GM19452 (cell line): ENCODE data around the gene HNRNPU.

ENCODE experiments used
- ATAC-seq: cut with Tn5 transposase; IDR thresholded peaks from one replicate; pipeline ENCODE4 v1.9.1; 2021; ENCODE audit not compliant: unreplicated experiment

Gene HNRNPU

DNA sequence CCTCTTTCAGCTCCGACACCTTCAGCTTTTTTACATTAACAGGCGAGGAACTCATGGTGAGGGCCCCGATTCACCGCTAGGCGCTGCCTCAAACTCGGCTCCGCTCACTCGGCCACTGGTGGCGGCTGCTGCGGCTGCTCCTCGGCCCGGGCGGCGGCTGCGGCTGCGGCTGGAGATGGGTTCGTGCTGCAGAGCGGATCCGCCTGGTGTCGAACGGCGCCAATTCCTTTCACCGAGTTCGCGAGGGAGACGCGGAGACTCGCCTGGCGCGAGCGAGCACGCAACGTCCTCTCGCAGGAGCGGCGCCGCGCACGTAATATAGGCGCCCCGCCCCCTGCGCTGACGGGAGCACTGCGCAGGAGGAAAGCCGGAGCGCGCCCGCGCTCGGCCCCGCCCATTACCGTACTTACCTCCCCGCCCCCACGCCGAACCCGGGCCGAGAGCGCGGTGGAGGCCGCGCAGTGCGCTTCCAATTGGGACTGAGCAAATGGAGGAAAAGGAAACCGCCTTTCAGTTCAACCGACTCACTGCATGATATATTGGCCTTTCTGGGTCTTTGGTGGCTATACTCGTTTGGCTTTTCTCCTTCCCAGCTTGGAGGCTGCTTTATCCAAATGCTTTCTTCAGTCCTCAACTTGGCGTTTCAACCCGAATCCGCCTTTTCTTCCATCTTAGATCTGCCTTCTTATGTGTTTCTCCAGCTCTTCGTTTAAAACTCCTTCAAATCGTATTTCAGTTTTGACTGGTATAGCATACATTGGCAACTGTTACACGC, at the start of gene HNRNPU:
HNRNPU (minus strand) TSS at position 291 of the 775 bp plus-strand sequence; CDS start at position 55, 236 bp downstream.
- ATAC-seq = peak; percentile 65

DNA sequence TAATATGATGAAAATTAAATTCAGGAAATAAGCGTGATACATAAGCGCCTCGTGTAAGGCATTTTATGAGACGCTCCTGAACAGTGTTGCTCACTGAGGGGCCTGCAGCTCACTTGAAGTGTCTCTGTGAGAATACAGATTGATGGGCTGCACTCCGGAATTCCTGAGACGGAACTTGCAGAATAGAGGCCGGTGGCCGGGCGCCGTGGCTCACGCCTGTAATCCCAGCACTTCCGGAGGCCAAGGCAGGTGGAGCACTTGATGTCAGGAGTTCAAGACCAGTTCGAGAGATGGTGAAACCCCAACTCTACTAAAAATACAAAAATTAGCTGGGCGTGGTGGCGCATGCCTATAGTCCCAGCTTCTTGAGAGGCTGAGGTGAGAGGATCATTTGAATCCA, 49.5 kb upstream of the HNRNPU start:
- no peak for ATAC-seq

DNA sequence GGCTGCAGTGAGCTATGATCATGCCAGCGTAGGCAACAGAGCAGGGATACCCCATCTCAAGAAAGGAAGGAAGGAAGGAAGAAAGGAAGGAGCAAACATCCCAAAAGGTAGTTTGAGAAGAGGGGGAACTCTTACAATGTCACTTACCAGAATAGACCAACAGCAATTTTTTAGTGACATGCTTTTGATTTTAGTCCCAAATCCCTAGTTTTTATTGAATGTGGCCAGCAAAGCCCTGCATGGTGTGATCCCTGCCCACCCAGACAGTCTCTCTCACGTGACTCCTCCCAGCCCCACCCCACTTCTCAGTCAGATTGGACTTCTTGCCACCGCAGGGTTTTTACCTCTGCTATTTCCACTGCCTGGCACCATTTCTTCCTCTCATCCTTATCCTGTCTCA, 39.8 kb upstream of the HNRNPU start:
- no peak for ATAC-seq

DNA sequence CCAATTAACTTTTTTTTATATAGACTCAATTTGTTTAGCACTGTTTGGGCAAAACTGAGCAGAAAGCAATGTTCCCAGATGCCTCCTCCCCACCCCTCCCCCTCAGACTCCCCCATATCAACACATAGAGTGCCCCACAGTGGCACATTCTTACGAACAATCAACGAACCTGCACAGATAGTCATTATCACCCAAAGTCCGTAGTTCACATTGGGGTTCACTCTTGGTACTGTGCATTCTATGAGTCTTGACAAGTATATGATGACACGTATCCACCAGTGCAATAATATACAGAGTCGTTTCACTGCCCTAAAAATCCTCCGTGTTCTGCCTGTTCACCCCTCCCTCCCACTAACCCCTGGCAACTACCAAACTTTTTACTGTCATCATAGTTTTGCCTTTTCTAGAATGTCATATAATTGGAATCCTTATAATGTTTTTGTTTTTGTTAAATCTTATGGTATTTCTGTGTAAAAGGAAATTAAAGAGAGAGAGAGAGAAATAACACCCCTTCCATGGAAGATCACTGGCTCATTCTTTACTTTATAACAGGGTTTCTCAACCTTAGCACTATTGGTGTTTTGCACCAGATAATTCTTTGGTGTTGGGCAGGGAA, 37.2 kb upstream of the HNRNPU start:
- ATAC-seq = no peak

DNA sequence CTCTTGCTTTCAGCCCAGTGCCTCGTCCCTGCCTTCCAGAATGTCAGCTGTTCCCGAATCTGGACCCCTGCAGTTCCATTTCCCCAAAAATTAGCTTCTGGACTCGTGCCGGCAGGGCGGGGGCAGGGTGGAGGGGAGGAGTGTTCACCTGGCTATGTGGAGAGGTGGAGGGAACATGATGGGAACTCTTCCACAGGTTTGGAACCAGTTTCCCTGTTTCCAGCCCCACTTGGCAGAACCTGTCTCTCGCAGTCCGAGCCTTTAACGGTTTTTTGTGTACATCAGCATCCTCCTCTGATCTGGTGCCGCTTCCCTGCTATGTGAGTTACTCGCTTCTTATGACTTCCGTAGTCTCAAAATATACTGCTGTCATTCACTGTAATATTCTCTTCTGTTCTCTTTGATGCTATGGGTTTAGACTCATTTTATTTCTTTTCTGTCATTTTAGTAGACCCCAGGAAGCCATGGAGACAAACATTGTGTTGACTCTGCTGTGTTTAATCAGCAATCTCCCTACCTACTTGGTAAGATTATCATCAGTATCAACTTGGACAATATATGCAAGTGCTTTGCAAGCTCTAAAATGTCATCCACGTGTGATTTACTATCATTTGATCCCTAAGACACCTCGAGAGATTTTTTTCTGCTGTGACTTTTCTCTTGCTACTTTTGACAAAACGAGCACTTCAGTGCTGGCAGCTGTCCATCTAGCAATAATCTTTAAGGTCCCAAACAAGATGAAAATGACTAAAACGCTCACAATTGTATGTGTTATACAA, 33.3 kb upstream of the HNRNPU start:
- no peak for ATAC-seq

DNA sequence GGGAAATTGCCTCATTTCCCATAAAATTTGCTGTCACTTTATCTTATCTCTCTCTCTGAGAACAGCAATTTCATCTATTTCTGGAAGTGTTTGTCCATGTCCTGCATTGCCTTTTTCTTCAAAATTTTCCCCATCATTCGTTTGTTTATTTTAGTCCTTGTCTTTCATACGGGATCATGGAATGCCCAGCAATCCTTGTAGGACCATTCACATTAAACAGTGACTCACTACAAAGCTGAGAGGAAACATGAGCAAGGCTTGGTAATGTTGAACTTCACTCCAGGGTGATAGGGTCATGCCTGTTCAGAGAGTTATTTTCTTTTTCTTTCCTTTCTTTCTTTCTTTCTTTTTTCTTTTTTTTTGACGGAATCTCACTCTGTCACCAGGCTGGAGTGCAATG, 32.2 kb upstream of the HNRNPU start:
- no peak for ATAC-seq

DNA sequence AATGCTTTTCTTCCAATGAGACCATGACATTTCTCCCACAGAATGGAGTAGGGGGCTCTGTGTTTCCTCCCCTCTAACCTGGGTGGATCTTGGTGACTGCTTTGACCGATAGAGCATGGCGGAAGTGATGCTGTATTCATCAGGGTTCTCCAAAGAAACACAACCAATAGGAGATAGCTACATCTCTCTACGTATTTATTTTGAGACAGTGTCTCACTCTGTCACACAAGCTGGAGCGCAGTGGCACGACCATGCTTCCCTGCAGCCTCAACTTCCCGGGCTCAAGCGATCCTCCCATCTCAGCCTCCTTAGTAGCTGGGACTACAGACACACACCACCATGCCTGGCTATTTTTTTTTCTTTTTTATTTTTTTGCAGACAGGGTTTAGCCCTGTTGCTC, 29.5 kb upstream of the HNRNPU start:
- no peak for ATAC-seq

DNA sequence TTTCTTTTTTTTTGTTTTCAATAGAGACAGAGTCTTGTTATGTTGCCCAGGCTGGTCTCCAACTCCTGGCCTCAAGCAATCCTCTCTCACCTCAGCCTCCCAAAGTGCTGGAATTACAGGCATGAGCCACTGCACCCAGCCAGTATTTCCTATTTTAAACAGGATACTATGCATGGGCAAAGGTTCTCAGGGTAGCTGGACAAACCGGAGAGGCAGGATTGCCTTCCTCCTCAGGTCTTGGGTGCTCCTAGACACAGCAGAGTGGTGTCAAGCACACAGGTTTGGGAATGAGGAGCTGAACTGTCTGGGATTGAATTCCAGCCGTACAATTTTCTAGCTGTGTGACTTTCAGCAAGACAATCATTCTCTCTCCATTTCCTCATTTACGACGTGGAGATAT, 22.9 kb upstream of the HNRNPU start:
- ATAC-seq = no peak

DNA sequence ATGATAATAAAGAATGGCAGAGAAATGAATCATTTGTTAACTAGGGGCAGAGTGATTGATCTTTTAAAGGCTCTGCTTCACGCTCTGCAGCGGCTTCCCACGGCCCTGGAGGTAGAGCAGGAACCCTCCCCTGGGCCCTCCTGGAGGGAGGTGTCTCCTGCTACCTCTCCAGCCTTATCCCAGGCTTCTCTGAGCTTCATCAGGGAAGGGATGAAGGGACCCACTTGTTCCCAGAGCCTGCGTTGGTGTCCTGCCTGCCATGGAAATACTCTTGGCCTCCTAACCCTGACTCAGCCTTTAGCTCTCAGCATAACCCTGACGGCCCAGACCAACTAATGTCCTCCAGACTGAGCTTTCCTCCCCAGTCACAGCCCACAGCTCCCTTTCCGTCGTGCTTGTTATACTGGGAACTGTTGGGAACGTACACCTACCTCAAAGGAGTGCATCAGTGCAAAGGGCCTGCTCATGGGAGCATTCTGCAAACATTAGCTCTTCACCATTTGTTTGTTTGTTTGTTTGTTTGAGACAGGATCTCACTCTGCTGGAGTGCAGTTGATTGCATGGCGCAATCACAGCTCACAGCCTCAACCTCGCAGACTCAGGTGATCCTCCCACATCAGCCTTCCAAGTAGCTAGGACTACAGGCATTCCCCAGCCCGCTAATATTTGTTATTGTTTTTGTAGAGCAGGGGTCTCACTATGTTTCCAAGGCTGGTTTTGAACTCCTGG, 17.4 kb upstream of the HNRNPU start:
- no peak for ATAC-seq

DNA sequence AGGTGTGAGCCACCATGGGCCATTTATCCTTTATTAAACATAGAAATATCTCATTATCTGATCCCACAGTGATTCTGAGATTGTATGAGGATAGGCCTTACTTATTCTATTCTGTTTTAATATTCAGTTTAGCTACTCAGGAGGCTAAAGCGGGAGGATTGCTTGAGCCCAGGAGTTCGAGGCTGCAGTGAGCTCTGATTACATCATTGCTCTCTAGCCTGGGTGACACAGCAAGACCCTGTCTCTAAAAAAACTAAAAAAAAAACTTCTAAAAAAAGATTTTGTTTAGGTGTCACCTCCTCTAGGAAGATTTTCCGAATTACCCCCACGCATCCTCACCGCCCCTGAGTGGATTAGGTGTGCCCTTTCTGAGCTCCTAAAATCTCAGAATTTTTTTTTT, 14.3 kb upstream of the HNRNPU start:
- ATAC-seq = no peak

DNA sequence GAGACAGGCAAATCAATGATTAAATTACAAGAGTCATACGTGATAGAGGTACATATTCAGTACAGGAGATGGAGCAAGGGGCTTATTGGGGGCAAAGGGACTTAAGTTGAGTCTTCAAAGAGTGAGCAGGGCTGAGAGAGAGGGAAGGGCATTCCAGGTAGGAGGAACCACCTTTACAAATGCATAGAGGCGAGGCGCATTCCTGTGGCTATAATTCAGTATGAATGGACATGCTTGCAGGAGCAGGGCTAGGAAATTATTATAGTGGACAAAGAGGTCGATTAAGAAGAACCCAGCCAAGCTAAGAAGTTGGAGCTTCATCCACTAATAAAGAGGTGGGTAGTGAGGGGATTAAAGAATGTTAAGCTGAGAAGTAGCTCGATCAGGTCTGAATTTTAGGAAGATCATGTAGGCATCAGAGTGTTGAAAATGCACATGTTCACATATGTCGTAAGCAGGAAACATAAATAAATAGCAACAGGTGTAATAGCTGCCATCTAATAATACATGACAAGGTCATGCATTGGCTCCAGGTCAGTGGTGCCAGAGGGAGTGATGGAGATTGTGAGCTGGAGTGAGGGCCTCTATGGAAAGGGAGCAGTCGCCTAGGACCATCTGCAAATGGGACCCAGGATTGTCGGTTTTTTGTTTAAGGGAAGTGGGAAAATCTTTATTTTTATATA, 12.0 kb upstream of the HNRNPU start:
- no peak for ATAC-seq

DNA sequence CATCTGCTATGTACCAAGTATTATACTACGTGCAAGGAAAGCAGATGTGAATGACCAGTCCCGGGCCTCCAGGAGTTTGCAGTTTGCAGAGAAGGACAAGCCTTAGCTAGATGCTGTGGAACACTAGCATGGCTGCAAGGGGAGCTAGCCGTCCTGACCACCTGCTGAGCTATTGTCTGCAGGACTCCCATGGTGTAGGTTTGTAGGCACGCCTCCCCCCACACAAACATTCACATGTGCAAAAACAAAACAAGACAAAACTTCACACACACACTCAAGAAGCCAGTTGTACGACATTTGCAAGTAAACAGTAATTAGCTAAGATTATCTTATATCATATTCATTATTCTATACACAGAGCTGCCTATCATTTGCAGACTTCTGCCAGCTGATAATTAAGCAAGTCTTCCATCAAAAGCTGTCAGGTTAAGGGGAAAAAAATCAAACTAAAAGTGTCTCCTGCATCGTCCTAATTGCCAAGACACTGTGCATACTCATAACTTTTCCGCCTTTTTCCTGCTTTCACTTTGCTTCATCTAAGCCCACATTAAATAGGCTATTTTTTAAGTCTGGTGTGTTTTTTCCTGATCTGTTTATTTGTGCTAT, 10.7 kb upstream of the HNRNPU start:
- ATAC-seq = no peak

DNA sequence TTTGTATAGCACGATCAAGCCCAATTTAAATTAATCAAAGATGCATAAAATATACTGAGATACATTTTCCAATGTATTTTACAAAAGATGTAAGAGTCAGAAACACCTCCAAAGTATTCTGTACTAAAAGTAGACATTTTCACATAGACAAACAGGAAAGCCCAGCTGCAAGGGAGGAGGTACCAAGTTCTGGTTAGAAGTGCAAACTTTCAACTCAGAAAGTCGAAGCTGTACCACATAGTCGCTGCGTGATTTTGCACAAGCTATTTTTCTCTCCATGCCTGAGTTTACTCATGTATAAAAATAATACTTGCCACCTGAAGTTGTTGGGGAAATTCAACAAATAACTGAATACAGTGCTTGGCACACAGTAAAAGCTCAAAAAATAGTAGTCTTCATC, 5.6 kb upstream of the HNRNPU start:
- ATAC-seq = no peak

DNA sequence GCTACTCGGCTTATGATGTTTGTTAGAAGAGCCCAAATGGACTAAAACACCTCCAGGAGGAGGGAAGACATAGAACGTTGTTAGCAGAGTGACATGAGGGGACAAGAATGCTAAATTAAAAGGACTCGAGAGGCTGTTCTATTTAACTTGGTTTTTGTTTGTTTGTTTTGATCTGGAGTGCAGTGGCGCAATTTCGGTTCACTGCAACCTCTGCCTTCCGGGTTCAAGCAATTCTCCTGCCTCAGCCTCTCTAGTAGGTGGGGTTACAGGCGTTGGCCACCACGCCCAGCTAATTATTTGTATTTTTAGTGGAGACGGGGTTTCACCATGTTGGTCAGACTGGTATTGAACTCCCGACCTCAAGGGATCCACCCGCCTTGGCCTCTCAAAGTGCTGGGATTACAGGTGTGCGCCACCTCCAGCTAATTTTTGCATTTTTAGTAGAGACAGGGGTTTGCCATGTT, 5.1 kb upstream of the HNRNPU start:
- ATAC-seq = no peak

DNA sequence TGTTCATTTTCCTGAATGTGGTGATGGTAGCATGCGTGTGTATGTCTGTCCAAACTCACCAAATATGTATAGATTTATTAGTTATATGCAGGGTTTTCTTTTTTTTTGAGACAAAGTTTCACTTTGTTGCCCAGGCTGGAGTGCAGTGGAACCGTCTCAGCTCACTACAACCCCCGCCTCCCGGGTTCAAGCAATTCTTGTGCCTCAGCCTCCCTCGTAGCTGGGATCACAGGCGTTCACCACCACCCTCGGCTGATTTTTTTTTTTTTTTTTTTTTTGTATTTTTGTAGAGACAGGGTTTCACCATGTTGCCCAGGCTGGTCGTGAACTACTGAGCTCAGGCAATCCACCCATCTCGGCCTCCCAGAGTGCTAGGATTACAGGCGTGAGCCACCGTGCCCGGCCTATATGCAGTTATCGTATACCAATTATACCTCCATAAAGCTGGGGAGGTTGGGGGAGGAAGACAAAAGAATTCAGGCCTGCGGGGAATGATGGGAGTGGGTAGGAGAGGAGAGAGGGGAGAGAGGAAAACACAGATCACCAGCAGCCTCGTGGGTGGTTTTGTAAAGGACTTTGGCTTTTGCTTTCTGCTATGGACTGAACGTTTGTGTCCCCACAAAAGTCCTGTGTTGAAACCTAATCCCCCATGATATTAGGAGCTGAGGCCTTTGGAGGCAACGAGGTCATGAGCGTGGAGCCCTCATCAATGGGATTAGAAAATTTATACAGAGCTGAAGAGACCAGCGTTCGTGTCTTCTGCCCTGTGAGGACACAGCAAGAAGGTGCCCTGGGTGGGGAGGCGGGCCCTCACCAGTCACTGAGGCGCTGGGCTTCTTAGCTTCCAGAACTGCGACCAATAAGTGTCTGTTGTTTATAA, 4.4 kb upstream of the HNRNPU start:
- ATAC-seq = no peak

DNA sequence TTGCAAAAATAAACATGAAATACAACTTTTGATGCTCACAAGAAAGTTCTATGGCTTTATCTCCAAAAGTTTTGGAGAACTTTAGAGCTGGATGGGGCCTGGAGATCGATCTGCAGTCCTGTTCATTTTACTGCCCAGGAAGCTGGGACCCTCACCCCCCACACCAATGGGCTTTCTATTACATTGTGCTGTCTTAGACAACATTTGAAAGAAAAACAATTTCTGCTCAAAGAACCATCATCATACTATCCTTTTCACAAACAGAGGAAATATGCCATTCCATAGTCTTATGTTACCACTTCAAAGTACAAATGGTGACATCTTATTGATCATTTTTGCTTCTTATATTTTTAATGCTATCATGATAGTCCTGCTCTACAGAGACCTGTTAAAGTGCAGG, 2.0 kb upstream of the HNRNPU start:
- ATAC-seq = no peak

DNA sequence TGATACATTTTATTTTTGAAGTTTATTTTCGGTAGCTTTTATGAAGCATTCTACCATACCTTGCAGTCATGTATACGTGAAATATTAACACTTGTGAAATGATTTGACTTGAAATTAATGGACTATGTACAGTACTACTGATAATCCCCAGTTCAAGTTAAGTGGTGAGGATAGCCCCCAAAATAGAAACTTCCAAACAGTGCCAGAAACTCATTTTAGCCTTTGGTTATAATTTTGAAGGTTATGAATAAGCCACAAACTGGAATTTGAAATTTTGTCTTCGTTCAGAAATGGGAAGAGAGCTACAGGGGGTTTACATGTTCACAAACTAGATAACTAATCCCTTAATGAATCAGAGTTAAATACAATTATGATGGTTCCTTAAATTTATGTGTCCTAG, 1.5 kb upstream of the HNRNPU start:
- no peak for ATAC-seq

DNA sequence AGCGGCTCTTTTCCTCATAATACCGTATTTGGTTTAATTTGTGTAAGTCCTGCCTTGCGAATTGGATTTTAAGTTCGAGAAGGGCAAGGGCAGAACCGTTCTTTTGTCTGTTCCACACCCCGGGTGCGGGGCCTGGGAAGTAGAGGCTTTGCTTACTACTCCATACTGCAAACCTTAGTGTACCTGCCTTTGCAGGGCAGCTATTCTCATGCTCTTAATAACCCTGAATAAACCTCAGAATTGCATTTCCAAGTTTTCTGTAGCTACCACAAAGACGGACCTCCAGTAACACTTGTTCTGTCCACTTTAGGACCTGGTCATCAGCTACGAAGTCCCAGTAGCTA, 657 bp upstream of the HNRNPU start:
- ATAC-seq = no peak

DNA sequence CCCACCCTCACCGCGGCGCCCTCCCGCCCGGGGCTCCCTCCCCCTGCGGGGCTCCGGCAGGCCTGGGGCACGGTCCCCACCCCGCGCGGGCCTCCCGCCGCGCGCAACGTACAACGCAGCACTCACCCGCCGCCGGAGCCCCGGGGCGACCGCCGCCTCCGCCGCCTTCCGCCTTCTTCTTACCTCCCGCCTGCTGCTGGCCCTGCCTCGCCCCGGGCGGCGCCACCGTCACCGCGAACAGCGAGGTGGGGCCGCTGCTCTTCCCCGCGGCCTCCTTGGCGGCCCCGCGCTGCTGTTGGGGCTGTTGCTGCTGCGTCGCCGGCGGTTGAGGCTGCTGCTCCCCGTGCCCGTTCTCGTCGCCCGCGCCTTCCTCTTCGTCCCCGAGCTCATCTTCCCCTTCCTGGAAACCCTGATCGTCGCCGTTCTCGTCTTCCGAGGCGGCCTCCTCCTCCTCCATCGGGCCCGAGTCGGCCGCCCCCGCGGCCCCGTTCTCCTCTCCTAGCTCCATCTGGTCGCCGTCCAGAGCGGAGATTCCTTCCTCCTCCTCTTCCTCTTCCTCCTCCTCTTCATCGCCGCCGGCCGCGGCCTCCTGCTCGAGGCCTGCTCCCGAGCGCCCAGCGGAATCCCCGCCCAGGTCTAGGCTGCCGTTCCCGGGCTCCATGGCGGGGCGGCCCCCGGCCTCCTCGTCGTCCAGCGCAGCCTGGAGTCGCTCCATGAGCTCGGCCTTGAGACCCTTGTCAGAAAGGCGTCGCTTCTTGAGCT, 671 bp downstream of the HNRNPU start:
- ATAC-seq = no peak
